ENCODE measurements around the gene CHPF2.

The CHPF2 gene

DNA sequence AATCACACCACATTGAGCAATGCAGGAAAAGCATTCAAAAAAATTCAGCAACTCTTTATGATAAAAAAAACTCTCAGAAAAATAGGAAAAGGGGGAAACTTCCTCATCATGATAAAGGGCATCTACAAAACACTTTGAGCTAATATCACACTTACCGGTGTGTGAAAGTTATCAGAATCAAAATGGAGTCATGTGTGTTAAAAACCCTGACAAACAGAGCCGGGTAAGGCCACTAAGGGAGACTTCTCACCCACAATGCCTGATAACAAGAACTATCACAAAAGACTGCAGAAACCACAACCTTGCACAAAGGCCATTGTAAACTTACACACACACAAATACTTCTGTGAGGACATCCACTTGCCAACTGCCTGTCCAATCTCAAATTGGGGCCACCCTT is 51.0 kb downstream of the CHPF2 start:
- Histone ChIP-seq H3K4me3 (ENCODE audit: low read depth, low read length) (no peak overlapping the region), H3K36me3 (replicated peaks) (no peaks in the 10 kb centered on the region), H3K27ac (no peak overlapping the region), H3K27me3 (replicated peaks) (peaks cover 6% of the 10 kb centered on the region)
- in situ Hi-C loops (cut with HindIII; ENCODE audit: low pct_ligation_motif_present, low sequenced_read_pairs) = no loop called here
- no peak for DNase-seq
- TF ChIP-seq, protein P1, sequence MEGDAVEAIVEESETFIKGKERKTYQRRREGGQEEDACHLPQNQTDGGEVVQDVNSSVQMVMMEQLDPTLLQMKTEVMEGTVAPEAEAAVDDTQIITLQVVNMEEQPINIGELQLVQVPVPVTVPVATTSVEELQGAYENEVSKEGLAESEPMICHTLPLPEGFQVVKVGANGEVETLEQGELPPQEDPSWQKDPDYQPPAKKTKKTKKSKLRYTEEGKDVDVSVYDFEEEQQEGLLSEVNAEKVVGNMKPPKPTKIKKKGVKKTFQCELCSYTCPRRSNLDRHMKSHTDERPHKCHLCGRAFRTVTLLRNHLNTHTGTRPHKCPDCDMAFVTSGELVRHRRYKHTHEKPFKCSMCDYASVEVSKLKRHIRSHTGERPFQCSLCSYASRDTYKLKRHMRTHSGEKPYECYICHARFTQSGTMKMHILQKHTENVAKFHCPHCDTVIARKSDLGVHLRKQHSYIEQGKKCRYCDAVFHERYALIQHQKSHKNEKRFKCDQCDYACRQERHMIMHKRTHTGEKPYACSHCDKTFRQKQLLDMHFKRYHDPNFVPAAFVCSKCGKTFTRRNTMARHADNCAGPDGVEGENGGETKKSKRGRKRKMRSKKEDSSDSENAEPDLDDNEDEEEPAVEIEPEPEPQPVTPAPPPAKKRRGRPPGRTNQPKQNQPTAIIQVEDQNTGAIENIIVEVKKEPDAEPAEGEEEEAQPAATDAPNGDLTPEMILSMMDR (IDR thresholded peaks at IDR 0.05; ENCODE audit: low read depth, low read length, missing control alignments) = no peak

DNA sequence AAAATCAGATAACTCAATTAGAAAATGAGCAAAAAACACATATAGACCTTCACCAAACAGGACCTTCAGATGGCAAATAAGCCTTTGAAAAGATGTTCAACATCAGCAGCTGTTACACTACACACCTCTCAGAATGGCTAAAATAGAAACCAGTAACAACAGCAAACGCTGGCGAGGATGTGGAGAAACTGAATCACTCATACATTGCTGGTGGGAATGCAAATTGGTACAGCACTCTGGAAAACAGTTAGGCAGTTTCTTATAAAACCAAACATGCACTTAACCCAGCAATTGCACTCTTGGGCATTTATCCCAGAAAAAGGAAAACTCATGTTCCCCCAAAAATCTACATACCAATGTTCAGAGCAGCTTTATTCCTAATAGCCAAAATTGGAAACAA is 53.9 kb downstream of the CHPF2 start:
- H3K36me3 ChIP-seq (replicated peaks) = no peaks in the 10 kb centered on the region
- H3K27me3 ChIP-seq (replicated peaks) = peaks cover 10% of the 10 kb centered on the region
- DNase-seq = no peak
- in situ Hi-C loops (cut with HindIII; ENCODE audit: low pct_ligation_motif_present, low sequenced_read_pairs) = no loop called here
- TF ChIP-seq, protein P1 (IDR thresholded peaks at IDR 0.05; ENCODE audit: low read depth, low read length, missing control alignments) = no peak
- H3K27ac ChIP-seq = no peak overlapping the region
- no peak overlapping the region for H3K4me3 ChIP-seq (ENCODE audit: low read depth, low read length)

Data from brain microvascular endothelial cell (primary cell).